ENCODE data around the gene TBC1D2. TPM values are rescaled to one million over a fixed set of nuclear protein-coding genes. Genes with fewer than 3 reads are reported as not detected.

Gene TBC1D2
- total and polyA plus RNA-seq, 2 of the 13 experiments (the other 11 are each of a cell fraction or from before 2014, with no cell fraction given) = 2.0 to 2.8 TPM

- TF ChIP-seq SYNCRIP (IDR thresholded peaks at IDR 0.05; ENCODE audit: insufficient read depth, low read depth, low read length) (no peak), ZKSCAN5 (CRISPR knock-in tag; IDR thresholded peaks at IDR 0.05) (no peak), GATA4 (IDR thresholded peaks at IDR 0.05; ENCODE audit: borderline replicate concordance, low read depth) (no peak), XRCC5 (optimal IDR thresholded peaks at IDR 0.05; ENCODE audit: low read length) (no peak), ZNF83 (CRISPR knock-in tag; IDR thresholded peaks at IDR 0.05; ENCODE audit: borderline replicate concordance) (no peak), ZNF792 (CRISPR knock-in tag; IDR thresholded peaks at IDR 0.05) (no peak), ZNF672 (CRISPR knock-in tag; IDR thresholded peaks at IDR 0.05) (no peak)
These were observed 9.1 kb upstream of the TBC1D2 start (continued) for GRCh38 chr9:98264516-98264915.

GRCh38 chr9:98263482-98264357 lies 8.3 kb upstream of the TBC1D2 start:
- ChIA-PET CTCF (ENCODE audit: low intra/inter-chr PET ratio, low total read pairs) (interaction anchor here (0.8 to 3.1 kb wide), 5 partner anchors 56 to 340 kb away, joined by 3 to 42 read pairs (median 9); partner anchors contain the start of gene CORO2A), POLR2A (no interaction called here)
- no TSS peak for BruUV-seq (replicated peaks)
- Histone ChIP-seq H3K4me1 (ENCODE audit: insufficient read depth, low read length) (peaks cover 18% of the 10 kb centered on the region), H3K79me2 (ENCODE audit: insufficient read depth, low read length) (no peaks in the 10 kb centered on the region), H3K4me3 (replicated peaks in 1 of 3; ENCODE audit: insufficient read depth in 1 of 3, low read depth in 2 of 3, low read length in 3 of 3) (no peak overlapping the region), H3K9me3 (ENCODE audit: low read length) (no peaks in the 10 kb centered on the region), H4K20me1 (ENCODE audit: insufficient read depth, low read length) (no peaks in the 10 kb centered on the region), H3K27me3 (ENCODE audit: control insufficient read depth in 1 of 2, insufficient read depth in 2 of 2, low read length in 2 of 2) (peaks cover 0 to under 1% of the 10 kb centered on the region in 2 experiments; a peak in 1 of 5 replicates), H3K4me2 (ENCODE audit: low read depth, low read length) (no peak overlapping the region), H2AFZ (ENCODE audit: low read length) (no peak overlapping the region), H3K27ac (ENCODE audit: extremely low read length, insufficient read depth, low read length) (no peak overlapping the region), H3K36me3 (replicated peaks in 1 of 2; ENCODE audit: control insufficient read depth in 1 of 2, insufficient read depth in 2 of 2, low read length in 2 of 2) (no peaks in the 10 kb centered on the region), H3K9ac (ENCODE audit: insufficient read depth, low read depth, low read length) (no peak overlapping the region)
- DNase-seq (ENCODE audit: low spot score) = peak; percentile 61
- peak; percentile 100 for ATAC-seq
- intact Hi-C loops (cut with micrococcal nuclease; ENCODE audit: unreplicated experiment) = loop anchor here (1.0 to 5.0 kb wide), 5 partner anchors 58 to 341 kb away; partner anchors contain the start of genes CORO2A, TRIM14 and TRMO
- 22% methylated on average over 8 of the region's 8 CpGs for WGBS (ENCODE audit: low lambda C conversion rate)
- in situ Hi-C loops (cut with HindIII; ENCODE audit: extremely low pct_ligation_motif_present, low pct_unique_long_range_greater_than_20kb) = loop anchor here (5.0 kb wide), 1 partner anchor 56 kb away; no protein-coding TSS in a partner anchor
- FAIRE-seq = peak; percentile 92
- TF ChIP-seq SMC3 (IDR thresholded peaks at IDR 0.05; ENCODE audit: low read length) (peak; percentile 97), THYN1 (CRISPR knock-in tag; IDR thresholded peaks at IDR 0.05; ENCODE audit: borderline replicate concordance, low read depth) (no peak), MIXL1 (CRISPR knock-in tag; IDR thresholded peaks at IDR 0.05) (peak; percentile 55; the same call in 1 of the 2 replicates), MZF1 (CRISPR knock-in tag; IDR thresholded peaks at IDR 0.05; ENCODE audit: borderline replicate concordance) (no peak), ISX (CRISPR knock-in tag; conservative IDR thresholded peaks at IDR 0.05) (no peak), SP140L (CRISPR knock-in tag; IDR thresholded peaks at IDR 0.05; ENCODE audit: borderline replicate concordance) (no peak), ZNF564 (CRISPR knock-in tag; IDR thresholded peaks at IDR 0.05) (no peak), ZNF761 (CRISPR knock-in tag; conservative IDR thresholded peaks at IDR 0.05) (no peak), ZNF160 (CRISPR knock-in tag; IDR thresholded peaks at IDR 0.05) (no peak), GATAD2A (CRISPR knock-in tag; IDR thresholded peaks at IDR 0.05) (peak; percentile 47; the same call in 1 of the 2 replicates)
- TF ChIP-seq, protein P1, sequence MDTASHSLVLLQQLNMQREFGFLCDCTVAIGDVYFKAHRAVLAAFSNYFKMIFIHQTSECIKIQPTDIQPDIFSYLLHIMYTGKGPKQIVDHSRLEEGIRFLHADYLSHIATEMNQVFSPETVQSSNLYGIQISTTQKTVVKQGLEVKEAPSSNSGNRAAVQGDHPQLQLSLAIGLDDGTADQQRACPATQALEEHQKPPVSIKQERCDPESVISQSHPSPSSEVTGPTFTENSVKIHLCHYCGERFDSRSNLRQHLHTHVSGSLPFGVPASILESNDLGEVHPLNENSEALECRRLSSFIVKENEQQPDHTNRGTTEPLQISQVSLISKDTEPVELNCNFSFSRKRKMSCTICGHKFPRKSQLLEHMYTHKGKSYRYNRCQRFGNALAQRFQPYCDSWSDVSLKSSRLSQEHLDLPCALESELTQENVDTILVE (CRISPR knock-in tag; IDR thresholded peaks at IDR 0.05) = 0 out of 2 replicates have a peak, but pooled peaks have one; percentile 67

Data from HepG2 (cell line).